GM19035 (cell line): ENCODE measurements around the gene NHERF2.

Experiments used
- ATAC-seq: cut with Tn5 transposase; IDR thresholded peaks from one replicate; pipeline ENCODE4 v1.9.1; 2021; ENCODE audit not compliant: unreplicated experiment

Gene NHERF2

DNA sequence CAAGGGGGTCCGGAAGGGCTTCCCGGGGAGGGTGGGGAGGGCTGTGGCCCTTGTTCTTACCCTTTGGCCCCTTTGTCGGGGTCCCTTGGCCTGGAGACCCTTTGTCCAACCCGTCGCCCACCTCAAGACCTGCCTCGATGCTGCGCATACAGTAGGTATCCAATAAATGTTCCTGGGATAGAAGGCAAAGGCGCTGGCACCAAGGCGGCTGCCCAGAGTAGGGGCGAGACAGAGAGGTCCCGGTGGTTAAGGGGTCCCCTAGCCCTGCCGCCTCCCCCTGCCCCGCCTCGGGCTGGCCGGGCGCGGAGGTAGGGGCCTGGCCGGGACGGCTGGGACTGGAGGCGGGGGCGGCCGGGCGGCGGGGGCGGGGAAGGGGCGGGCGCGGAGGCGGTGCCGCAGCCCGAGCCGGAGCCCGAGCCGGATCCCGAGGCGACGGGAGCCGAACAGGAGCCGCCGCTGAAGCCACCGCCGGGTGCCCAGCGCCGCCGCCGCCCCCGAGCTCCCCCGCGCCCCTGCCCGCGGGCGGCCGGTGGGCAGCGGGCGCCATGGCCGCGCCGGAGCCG is at the start of gene NHERF2:
Gene NHERF2, plus strand, starts transcription at position 442 of the 563 bp plus-strand sequence. Its CDS starts 104 bp downstream, at position 546.
- no peak for ATAC-seq

DNA sequence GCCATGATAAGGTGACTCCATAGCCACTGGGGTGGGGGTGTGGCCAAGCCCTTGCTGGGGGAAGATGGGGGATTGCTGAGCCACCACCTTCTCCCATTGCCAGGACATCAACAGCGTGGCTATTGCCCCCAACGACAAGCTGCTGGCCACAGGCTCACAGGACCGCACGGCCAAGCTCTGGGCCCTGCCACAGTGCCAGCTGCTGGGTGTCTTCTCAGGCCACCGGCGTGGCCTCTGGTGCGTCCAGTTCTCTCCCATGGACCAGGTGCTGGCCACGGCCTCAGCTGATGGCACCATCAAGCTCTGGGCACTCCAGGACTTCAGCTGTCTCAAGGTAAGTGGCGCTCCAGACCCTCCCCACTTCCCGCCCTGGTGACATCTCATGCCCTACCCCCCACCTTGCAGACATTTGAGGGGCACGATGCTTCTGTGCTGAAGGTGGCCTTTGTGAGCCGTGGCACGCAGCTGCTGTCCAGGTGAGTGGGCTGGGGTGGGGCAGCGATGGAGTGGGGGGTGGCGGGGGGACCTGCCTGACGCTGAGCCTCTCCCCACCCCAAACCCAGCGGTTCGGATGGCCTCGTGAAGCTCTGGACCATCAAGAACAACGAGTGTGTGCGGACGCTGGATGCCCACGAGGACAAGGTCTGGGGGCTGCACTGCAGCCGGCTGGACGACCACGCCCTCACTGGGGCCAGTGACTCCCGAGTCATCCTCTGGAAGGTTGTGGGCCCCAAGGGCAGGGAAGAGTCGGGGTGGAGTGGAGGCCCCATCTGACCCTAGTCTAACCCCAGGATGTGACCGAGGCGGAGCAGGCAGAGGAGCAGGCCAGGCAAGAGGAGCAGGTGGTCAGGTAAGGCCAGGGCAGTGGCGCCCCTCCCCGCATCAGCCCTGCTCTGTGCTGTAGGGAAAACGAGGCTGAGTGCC is 49.5 kb upstream of the NHERF2 start:
- ATAC-seq, result no peak

DNA sequence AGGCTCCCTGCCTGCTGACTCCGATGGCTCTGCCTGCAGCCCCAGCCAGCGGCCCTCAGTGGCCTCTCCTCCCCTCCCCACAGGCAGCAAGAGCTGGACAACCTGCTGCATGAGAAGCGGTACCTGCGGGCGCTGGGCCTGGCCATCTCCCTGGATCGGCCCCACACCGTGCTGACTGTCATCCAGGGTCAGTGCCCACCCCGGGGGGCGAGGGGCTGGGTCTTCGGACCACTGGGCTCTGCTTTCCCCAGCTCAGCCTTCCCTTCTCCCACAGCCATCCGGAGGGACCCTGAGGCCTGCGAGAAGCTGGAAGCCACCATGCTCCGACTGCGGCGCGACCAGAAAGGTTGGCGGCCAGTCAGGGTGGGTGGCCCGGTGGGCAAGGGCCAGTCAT is 48.8 kb upstream of the NHERF2 start:
- ATAC-seq, result no peak

DNA sequence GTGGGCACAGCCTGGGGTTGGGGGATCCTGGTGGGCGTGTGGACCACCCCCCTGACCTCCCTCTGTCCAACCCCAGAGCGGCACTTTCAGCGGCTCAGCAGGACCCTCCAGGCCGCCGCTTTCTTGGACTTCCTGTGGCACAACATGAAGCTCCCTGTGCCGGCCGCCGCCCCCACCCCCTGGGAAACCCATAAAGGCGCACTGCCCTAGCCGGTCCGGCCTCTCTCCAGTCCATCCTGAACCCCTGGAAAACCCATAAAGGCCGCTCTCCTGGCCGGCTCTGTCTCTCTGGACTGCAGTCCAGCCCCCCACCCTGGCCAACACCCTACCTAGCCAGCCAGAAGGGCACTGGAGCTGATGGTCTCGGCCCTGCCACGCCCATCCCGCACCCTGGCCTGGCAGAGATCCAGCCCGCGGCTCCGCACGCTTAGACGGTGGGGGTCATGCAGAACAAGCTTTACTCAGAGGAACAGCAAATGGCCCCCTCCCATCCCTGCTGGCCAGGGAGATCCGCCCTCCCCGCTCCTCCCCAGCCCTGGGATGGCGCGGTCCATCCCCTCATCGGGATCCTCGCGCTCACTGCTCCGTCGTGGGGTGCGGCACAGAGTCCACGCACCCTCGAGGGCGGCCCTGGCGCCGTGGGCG is 48.1 kb upstream of the NHERF2 start:
- ATAC-seq, result no peak

DNA sequence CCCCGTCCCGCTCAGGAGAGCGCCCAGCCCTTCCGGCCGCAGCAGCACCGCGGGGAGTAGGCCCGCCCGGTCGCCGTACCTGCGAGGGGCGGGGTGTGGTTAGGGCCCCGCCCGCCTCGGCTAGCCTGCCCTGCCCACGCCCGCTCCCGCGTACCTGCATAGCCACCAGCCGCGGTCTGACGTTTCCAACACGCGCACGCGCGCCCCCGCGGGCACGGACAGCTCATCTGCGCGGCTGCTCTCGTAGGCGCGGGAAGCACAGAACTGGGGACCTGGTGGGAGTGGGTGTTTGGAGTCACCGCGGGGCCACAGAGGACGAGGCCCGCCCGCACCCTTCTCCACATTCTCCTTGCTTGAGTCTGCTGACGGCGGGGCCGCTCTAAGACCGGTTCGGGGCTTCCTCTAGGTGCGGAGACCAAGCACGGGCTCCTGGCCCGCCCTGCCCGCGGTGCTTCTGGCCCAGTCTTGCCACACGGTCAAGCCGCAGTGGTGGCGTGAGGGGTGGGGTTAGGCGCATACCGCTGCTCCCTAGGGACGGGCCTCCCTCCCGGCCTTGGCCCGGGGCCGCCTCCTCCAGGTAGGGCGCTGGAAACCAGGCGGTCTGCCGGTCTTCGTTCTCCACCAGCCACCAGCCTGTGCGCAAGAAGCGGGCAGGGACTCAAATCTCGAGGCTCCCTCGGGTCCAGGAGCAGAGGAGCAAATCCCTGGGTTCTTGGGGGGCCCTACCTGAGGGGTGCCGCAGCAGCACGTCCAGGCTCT is 47.3 kb upstream of the NHERF2 start:
- ATAC-seq, result no peak

DNA sequence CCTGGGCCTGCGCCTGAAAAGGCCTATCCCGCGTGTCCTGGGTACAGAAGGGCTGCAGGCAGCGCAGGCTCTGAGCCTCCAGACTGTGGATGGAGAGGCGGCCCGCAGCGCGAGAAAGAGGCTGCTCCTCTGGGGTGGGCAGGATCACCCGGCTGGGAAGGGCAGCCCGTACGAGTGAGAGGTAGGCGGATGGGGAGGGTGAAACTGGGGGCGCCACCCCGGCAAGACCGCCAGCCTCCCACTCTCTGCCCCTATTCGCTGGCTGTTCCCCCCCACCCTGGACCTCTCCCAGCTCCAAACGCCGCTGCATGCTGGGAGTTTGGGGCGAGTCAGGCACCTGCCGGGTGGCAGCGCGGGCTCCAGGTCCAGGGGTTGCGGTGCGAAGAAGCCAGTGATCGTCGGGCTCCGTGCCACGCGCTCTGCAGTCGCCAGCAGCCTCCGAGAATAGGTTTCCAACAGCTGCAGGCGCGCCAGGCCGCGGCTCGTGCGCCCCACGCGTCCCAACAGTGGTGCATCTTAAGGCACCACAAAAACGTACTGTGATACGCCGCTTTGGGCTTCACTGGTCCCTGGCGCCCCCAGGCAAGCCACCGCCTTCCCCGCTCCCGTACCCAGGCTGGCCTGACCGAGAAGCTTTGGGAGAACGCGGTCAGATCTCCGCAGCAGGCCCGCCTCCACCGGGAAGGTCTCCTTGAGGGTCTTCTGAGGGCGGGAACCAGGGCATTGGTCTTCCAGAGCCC is 46.5 kb upstream of the NHERF2 start:
- ATAC-seq, result no peak

DNA sequence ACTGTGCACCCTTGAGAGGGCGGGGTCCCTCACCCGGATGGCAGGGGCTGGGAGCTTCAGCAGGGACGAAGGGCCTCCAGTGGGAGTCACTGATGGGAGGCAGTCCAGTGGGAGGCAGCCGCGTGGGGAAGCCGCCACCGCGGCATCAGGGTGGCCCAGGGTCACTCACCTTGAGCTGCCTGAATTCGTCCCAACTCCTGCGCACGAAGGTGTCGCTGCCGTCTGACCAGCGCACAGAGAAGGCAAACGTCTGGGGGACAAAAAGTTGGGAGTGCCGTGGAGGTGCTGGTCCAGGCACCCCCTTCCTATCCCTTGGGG is 46.0 kb upstream of the NHERF2 start:
- ATAC-seq, result no peak

DNA sequence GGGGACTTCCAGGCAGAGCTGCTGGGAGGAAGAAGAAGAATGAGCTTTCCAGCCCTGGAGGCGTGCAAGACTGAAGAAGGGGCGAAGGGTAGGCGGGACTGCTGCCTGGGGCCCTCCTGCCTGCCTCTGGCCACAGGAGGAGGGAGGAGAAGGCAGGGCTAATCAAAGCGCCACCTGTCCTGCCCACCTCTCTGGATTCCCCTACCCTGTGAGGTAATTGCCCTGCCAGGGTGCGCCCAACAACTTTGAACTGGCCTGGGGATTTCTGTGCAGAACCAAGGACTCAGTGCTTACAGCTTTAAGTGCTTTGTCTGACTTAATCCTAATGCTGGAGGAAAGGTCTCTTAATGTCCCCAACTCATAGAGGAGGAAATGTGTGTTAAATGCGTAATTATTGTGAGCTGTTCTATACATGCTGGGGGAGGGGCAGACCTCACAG is 45.3 kb upstream of the NHERF2 start, which contains the start of gene NOXO1:
Gene NOXO1, minus strand, starts transcription at position 72 of the 439 bp plus-strand sequence. CDS start 290 bp downstream, outside the sequence.
- ATAC-seq, result no peak

DNA sequence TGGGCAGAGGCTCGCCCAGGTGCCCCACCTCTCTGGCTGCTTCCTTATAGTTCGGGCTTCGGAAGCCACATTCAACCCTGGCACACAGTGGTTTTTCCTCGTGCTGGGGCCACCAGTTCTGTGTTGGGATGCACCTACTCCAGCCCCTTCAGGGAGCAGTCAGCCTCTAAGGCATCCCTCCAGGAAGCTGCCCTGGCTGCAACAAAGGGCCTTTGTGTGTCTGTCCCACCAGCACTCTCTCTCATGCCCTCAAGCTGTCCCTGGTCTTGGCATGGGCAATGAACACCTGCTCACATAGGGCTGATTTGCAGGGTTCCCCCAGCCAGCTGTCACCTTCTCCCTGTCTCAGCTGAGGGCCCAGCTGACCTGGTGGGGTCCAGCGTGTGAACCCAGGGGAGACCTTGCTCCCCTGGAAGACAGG is 44.7 kb upstream of the NHERF2 start:
- ATAC-seq, result no peak

DNA sequence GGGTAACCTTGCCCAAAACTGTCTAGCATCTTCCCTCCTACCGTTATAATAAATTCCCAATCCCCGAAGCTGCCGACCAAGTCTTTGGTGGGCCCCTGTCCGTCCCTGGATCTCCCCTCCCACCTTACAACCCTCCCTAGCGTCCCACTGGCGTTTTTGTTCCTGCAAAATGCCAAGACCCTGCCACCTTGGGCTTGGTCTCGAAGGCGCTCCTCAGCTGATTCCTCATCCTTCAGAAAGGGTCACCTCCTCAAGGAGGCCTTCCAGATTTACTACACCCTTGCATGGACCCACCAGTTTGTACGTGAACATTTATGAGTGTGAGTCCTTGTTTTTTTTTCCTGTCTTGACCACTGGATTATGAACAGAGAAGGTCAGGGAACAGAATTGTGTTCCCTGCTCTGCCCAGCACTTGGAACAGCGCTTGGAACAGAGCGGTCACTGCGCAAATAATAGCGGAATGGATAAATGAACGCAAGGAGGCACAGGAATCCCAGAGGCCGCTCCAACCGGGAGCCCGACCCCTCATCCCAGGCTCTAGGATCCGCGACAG is 43.6 kb upstream of the NHERF2 start:
- no peak for ATAC-seq

DNA sequence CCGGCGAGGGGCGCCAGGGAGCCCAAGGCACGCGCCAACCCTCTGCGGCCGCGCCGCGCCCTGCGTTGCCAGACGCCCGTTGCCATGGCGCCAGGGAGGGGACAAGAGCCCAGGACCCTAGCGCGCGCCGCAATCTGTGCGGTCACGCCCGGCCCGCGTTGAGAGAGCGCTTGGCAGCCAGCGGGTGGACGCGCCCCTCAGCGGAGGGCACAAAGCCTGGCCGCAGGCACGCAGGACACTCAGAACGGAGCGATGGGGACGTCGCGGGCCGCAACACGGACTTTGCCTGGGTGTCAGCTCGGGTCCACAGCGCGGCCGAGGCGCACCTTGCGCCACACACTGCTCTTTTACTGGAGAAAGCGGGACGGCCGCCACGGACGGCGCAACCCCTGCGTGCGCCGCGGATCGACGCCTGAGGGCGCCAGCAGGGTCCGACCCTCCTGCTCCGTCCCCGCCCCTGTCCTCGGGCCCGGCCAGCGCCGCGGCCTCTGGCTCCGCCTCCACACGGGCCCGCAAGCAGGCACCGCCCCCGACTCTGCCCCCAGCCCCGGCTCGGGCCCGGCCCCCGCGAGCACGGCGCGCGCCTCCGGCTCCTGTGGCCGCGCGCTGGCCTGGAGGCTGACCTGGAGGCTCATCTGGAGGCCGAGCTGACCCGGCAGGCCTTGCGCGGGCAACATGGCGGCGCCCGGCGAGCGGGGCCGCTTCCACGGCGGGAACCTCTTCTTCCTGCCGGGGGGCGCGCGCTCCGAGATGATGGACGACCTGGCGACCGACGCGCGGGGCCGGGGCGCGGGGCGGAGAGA is 43.0 kb upstream of the NHERF2 start, which contains the start of gene GFER:
Gene GFER, plus strand, starts transcription at position 650 of the 803 bp plus-strand sequence. Its CDS starts 26 bp downstream, at position 676.
- peak; percentile 86 for ATAC-seq

DNA sequence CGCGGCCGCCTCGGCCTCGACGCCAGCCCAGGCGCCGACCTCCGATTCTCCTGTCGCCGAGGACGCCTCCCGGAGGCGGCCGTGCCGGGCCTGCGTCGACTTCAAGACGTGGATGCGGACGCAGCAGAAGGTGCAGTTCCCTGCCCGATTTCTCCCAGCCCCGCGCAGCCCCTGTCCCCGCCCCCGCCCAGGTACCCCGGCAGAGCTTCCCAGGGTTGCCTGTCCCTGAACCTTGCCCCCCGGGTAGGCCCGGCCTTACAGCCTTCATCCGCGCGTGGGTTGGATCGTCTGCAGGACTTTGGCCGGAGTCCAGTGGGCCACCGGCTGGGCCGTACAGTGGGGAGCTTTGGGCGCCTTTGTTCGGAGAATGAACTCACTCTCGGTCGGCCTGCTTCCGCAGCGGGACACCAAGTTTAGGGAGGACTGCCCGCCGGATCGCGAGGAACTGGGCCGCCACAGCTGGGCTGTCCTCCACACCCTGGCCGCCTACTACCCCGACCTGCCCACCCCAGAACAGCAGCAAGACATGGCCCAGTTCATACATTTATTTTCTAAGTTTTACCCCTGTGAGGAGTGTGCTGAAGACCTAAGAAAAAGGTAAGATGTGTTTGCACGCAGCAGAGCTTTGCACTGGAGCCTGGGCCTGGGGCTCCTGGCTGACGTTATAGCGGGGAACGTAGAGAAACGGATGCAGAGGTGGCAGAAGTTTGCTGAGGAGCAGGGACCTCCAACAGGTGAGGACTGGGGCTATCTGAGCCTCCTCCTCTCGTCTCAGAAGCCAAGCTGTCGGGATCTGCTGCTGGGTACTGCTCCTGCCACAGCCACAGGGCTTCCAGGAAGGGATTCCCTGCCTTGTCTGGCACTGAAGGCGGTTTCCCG is 42.1 kb upstream of the NHERF2 start:
- ATAC-seq, result peak; percentile 16

DNA sequence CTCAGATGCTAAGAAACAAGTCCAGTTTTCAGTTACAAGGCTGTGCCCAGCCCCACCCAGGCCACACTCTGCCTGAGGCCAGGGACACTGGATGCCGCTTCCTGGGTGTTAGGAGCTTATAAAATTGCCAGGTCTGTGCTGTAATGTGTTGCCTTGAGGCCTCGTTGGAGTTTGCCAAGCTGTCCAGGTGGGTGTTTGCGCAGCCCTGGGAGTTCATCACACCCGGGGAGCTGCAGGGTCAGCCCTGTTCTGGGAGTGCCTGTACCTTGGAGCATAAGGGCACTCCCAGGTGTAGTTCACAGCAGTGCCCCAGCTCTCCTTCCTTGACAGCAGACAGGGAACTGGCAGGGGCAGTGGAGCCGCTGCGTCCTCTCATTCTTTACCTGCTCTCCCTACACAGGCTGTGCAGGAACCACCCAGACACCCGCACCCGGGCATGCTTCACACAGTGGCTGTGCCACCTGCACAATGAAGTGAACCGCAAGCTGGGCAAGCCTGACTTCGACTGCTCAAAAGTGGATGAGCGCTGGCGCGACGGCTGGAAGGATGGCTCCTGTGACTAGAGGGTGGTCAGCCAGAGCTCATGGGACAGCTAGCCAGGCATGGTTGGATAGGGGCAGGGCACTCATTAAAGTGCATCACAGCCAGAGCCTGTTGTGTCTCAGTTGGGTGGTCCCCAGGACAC is 41.1 kb upstream of the NHERF2 start:
- no peak for ATAC-seq

DNA sequence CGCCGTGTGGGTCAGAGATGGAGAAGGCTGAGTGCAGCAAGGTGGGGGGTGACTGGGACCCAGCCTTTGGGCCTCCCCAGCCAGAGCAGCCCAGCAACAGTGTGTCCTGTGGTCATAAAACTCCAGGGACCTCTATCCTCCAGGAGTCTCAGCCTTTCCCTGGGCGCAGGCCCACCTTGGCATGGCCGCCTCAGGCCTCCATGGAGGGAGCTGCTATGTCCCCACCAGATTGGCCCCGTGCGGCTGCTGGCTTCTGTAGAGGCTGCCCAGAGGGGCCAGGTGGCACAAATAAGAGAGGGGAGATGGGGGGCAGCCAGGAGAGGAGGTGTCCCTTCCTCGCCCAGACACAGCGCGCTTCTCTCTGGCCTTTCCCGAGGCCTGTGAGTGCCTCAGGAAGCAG is 39.5 kb upstream of the NHERF2 start:
- ATAC-seq, result no peak

DNA sequence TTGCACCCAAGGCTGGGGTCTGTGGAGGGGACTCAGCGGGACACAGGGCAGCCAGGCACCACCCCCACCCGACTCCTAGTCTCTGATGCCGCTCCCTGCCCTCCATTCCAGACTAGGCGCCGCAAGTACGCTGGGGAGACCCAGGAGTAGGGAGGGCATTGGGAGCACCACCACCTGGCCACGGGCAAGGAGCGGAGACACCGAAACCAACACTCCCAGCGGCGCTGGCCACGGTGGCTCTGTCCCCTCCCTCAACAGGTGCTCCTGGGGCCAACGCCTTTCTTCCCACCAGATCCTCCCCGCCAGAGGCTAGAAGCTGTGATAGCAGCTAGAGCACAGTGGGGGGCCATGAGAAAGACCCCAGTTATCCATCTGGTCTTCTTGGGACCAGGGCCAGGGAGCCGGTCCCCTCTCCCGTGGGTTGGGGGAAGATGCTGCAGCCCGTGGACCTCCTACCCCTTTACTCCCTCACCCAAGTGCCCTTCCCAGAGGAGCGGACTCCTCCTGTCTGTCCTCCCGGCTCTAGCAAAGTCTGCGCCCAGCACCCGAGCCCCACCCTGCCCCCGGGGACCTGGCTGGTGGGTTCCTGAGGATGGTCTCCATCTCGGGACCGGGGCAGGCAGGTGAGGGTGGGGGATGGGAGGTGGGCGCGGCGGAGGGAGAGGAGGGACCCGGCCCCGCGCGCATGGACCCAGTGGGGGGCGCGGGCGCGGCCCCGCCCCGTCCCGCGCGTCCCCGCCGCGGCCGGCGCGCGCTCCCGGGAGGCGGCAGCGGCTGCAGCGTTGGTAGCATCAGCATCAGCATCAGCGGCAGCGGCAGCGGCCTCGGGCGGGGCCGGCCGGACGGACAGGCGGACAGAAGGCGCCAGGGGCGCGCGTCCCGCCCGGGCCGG is 37.2 kb upstream of the NHERF2 start, which contains the start of gene SYNGR3:
Gene SYNGR3, plus strand, starts transcription at position 762 of the 892 bp plus-strand sequence. CDS start 133 bp downstream, outside the sequence.
- ATAC-seq, result no peak

DNA sequence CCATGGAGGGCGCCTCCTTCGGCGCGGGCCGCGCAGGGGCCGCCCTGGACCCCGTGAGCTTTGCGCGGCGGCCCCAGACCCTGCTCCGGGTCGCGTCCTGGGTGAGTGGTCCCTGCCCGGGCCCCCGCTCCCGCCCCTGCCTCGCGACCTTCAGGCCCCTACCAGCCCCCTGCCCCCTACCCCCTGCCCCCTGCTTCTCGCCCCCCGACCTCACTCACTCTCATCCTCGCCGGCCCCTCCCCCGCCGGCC is 36.7 kb upstream of the NHERF2 start:
- no peak for ATAC-seq
